Measurements from ENCODE around the gene PTPN4. TPM values are rescaled to one million over a fixed set of nuclear protein-coding genes. Genes with fewer than 3 reads are reported as not detected.
A peak's percentile ranks its signal among the peaks of the same experiment; 100 is the strongest.

Gene PTPN4
- total RNA-seq, 4 donors from 2014 or later: 9.6 to 30.1 (median 18.4) TPM

- no peaks in the 10 kb centered on the region for H3K36me3 ChIP-seq
- no peaks in the 10 kb centered on the region for H3K9me3 ChIP-seq
- WGBS, 2 donors: 45 to 48% methylated on average over 1 of the region's 1 CpG
- peaks cover 0 to 25% (median 7%) of the 10 kb centered on the region in 3 donors for H3K4me1 ChIP-seq
- H3K27ac ChIP-seq: no peak overlapping the region
- intact Hi-C loops (cut with DNase I): no loop called here
- no peak overlapping the region for H3K4me3 ChIP-seq
- no peak for DNase-seq
- H3K27me3 ChIP-seq: no peaks in the 10 kb centered on the region
- TF ChIP-seq POLR2A (IDR thresholded peaks at IDR 0.05) (no peak), CTCF (IDR thresholded peaks at IDR 0.05) (no peak)
These were observed 3.8 kb upstream of the PTPN4 start for GRCh38 chr2:119755906-119756305.

GRCh38 chr2:119756837-119757236 lies 2.9 kb upstream of the PTPN4 start:
- H3K4me3 ChIP-seq: no peak overlapping the region
- H3K9me3 ChIP-seq: no peaks in the 10 kb centered on the region
- no peak for DNase-seq
- 34 to 35% methylated on average over 3 to 5 of the region's 5 CpGs for WGBS, 2 donors
- no peaks in the 10 kb centered on the region for H3K36me3 ChIP-seq
- intact Hi-C loops (cut with DNase I): no loop called here
- TF ChIP-seq POLR2A (IDR thresholded peaks at IDR 0.05) (no peak), CTCF (IDR thresholded peaks at IDR 0.05) (no peak)
- peaks cover 0 to 34% (median 7%) of the 10 kb centered on the region in 3 donors for H3K4me1 ChIP-seq
- H3K27ac ChIP-seq: no peak overlapping the region
- H3K27me3 ChIP-seq: no peaks in the 10 kb centered on the region

DNA sequence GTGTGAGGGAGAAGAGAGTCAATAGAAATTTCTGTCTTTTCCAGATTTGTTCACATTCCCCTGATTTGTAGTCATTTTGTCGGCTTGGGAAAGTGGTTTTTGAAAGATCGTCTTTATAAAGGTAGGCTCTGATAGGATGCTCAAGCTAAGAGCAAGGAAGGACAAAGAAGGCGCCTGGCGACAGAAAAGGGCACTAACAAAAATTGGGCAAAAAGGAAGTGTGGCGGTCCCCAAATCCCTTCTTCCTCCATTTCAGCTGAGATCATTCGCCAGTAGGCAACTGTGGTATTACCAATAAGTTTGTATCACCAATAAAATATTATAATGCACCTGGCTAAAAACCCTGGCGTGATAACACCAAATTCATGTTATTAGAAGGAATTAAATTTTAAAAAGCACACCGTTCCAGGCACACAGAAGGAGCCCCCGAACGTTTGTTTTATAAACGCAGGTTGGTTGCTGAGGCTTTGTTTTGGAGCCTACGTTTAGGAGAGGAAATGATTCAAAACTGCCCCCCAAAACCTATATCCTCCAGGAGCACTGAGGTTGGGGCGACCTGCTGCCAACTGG lies 756 bp upstream of the PTPN4 start:
- H3K27me3 ChIP-seq: no peaks in the 10 kb centered on the region
- WGBS, 2 donors: 37 to 39% methylated on average over 13 of the region's 13 CpGs
- H3K4me1 ChIP-seq: peaks cover 11 to 56% (median 14%) of the 10 kb centered on the region in 3 donors
- no peaks in the 10 kb centered on the region for H3K36me3 ChIP-seq
- H3K27ac ChIP-seq: peak overlapping the region; percentile 93 to 97 (median 96)
- TF ChIP-seq CTCF (IDR thresholded peaks at IDR 0.05): no peak
- no peak for TF ChIP-seq POLR2A (IDR thresholded peaks at IDR 0.05)
- DNase-seq: no peak
- intact Hi-C loops (cut with DNase I): no loop called here
- H3K4me3 ChIP-seq: peak overlapping the region; percentile 78 to 96 (median 92)
- H3K9me3 ChIP-seq: no peaks in the 10 kb centered on the region

- H3K27me3 ChIP-seq: no peaks in the 10 kb centered on the region
- peak overlapping the region; percentile 93 to 97 (median 96) for H3K27ac ChIP-seq
- no peak for TF ChIP-seq POLR2A (IDR thresholded peaks at IDR 0.05)
- TF ChIP-seq CTCF (IDR thresholded peaks at IDR 0.05): no peak
- 2 to 3% methylated on average over 11 to 13 of the region's 37 CpGs for WGBS, 2 donors
- no peak for DNase-seq
- H3K36me3 ChIP-seq: no peaks in the 10 kb centered on the region
- intact Hi-C loops (cut with DNase I): no loop called here
- H3K9me3 ChIP-seq: no peaks in the 10 kb centered on the region
- H3K4me3 ChIP-seq: peak overlapping the region; percentile 78 to 96 (median 92)
- H3K4me1 ChIP-seq: peaks cover 11 to 58% (median 14%) of the 10 kb centered on the region in 3 donors
These were observed 674 bp downstream of the PTPN4 start for GRCh38 chr2:119760237-119760955.

- Histone ChIP-seq H3K27me3 (no peaks in the 10 kb centered on the region), H3K36me3 (no peaks in the 10 kb centered on the region), H3K27ac (peak overlapping the region in 2 of 4 donors; percentile 96 to 97), H3K4me3 (peak overlapping the region; percentile 78 to 96 (median 92)), H3K9me3 (no peaks in the 10 kb centered on the region), H3K4me1 (peaks cover 11 to 58% (median 14%) of the 10 kb centered on the region in 3 donors)
- no peak for DNase-seq
- intact Hi-C loops (cut with DNase I): no loop called here
- WGBS, 2 donors: 5 to 11% methylated on average over 4 of the region's 4 CpGs
- no peak for TF ChIP-seq POLR2A (IDR thresholded peaks at IDR 0.05)
- no peak for TF ChIP-seq CTCF (IDR thresholded peaks at IDR 0.05)
These were observed 1.2 kb downstream of the PTPN4 start for GRCh38 chr2:119760956-119761275.

All from esophagus squamous epithelium (tissue), 5 donors.